Neural cell (in vitro differentiated cells): ENCODE measurements around the gene TRUB2. TPM values are rescaled to one million over a fixed set of nuclear protein-coding genes. Genes with fewer than 3 reads are reported as not detected.
A peak's percentile ranks its signal among the peaks of the same experiment; 100 is the strongest.

ENCODE experiments used
- H2AFZ ChIP-seq: fragments of 200-600, 300-800 bp; sonication (generic), shearing (Covaris generic); 2 replicates; pipeline ENCODE4 v1.6.0; 2014; ENCODE audit warnings: low read depth, mild to moderate bottlenecking, antibody characterized with exemption, low read length, moderate library complexity
- H3F3A ChIP-seq: fragments of 200-600 bp; shearing (Covaris generic); 2 replicates; pipeline ENCODE4 v1.6.1; 2016; ENCODE audit warnings: mild to moderate bottlenecking, moderate library complexity, mixed read lengths, antibody characterized with exemption, low read length; ENCODE audit not compliant: insufficient read depth, poor library complexity, severe bottlenecking
- H3K27ac ChIP-seq: fragments of 200-600, 300-800 bp; sonication (generic), shearing (Covaris generic); 2 replicates; pipeline ENCODE4 v1.5.1; 2014; ENCODE audit warnings: mild to moderate bottlenecking, low read length, moderate library complexity
- H3K27me3 ChIP-seq: fragments of 300-800, 200-600 bp; sonication (generic), shearing (Covaris generic); 2 replicates; pipeline ENCODE4 v1.6.0; 2014; ENCODE audit warnings: mild to moderate bottlenecking, low read depth, low read length, moderate library complexity; ENCODE audit not compliant: insufficient read depth
- H3K36me3 ChIP-seq: fragments of 300-800, 200-600 bp; sonication (generic), shearing (Covaris generic); 2 replicates; pipeline ENCODE4 v1.5.1; 2014; ENCODE audit warnings: mild to moderate bottlenecking, antibody characterized with exemption, low read length, moderate library complexity; ENCODE audit not compliant: insufficient read depth
- H3K4me2 ChIP-seq: fragments of 300-800, 200-600 bp; sonication (generic), shearing (Covaris generic); 2 replicates; pipeline ENCODE4 v1.6.0; 2014; ENCODE audit warnings: mild to moderate bottlenecking, low read length
- H3K4me3 ChIP-seq: fragments of 300-800, 200-600 bp; sonication (generic), shearing (Covaris generic); 2 replicates; pipeline ENCODE4 v1.5.1; 2014; ENCODE audit warnings: mild to moderate bottlenecking, low read length, moderate library complexity
- H3K79me2 ChIP-seq: fragments of 200-600 bp; shearing (Covaris generic); replicated peaks from 2 replicates; pipeline ENCODE4 v1.6.0; 2014; ENCODE audit warnings: mild to moderate bottlenecking, low read length, moderate library complexity; ENCODE audit not compliant: insufficient read depth
- H3K9ac ChIP-seq: fragments of 300-800, 200-600 bp; sonication (generic), shearing (Covaris generic); 2 replicates; pipeline ENCODE4 v1.6.1; 2016; ENCODE audit warnings: mild to moderate bottlenecking, low read length, mixed read lengths
- H3K9me2 ChIP-seq: fragments of 200-600 bp; shearing (Covaris generic); 2 replicates; pipeline ENCODE4 v1.6.1; 2016; ENCODE audit warnings: mild to moderate bottlenecking, low read length, mixed read lengths; ENCODE audit not compliant: insufficient read depth
- H3K9me3 ChIP-seq: fragments of 200-600, 300-800 bp; sonication (generic), shearing (Covaris generic); 2 replicates; pipeline ENCODE4 v1.6.1; 2016; ENCODE audit warnings: mild to moderate bottlenecking, mixed run types, low read length, moderate library complexity, mixed read lengths
- H4K20me1 ChIP-seq: fragments of 200-600 bp; shearing (Covaris generic); 2 replicates; pipeline ENCODE4 v1.6.1; 2016; ENCODE audit warnings: mild to moderate bottlenecking, mixed run types; ENCODE audit not compliant: insufficient read depth
- CTCF ChIP-seq: fragments of 450-650 bp; IDR thresholded peaks from 2 replicates; pipeline ENCODE4 v1.5.1; 2014; ENCODE audit warnings: antibody characterized with exemption, mild to moderate bottlenecking, moderate library complexity; ENCODE audit not compliant: poor library complexity, severe bottlenecking
- EP300 ChIP-seq: fragments of 450-650 bp; conservative IDR thresholded peaks from 2 replicates; pipeline ENCODE4 v1.6.1; 2014; ENCODE audit warnings: antibody characterized with exemption, mild to moderate bottlenecking, moderate library complexity; ENCODE audit not compliant: poor library complexity, severe bottlenecking
- EZH2 ChIP-seq: fragments of 200-600, 300-800 bp; shearing (Covaris generic), sonication (generic); IDR thresholded peaks from 2 replicates; pipeline ENCODE4 v1.6.1; 2014; ENCODE audit warnings: antibody characterized with exemption, low read length, borderline replicate concordance, mild to moderate bottlenecking; ENCODE audit not compliant: insufficient read depth, poor library complexity, severe bottlenecking
- MXI1 ChIP-seq: fragments of 450-650 bp; conservative IDR thresholded peaks from 2 replicates; pipeline ENCODE4 v1.6.1; 2014; ENCODE audit warnings: antibody characterized with exemption, mild to moderate bottlenecking; ENCODE audit not compliant: poor library complexity, severe bottlenecking
- POLR2AphosphoS5 ChIP-seq: IDR thresholded peaks from 2 replicates; pipeline ENCODE4 v1.6.1; 2012
- RAD21 ChIP-seq: fragments of 450-650 bp; conservative IDR thresholded peaks from 2 replicates; pipeline ENCODE4 v1.6.1; 2014; ENCODE audit warnings: antibody characterized with exemption, mild to moderate bottlenecking, moderate library complexity
- SMC3 ChIP-seq: fragments of 450-650 bp; conservative IDR thresholded peaks from 2 replicates; pipeline ENCODE4 v1.6.1; 2014; ENCODE audit warnings: antibody characterized with exemption, mild to moderate bottlenecking, moderate library complexity; ENCODE audit not compliant: poor library complexity
- TAF1 ChIP-seq: IDR thresholded peaks from 2 replicates; pipeline ENCODE4 v1.6.1; 2012; ENCODE audit warnings: low read depth
- polyA plus RNA-seq: library from polyadenylated mRNA; depleted of rRNA; stranded (reverse); fragments of >200 nt; gene quantifications from 2 replicates; pipeline ENCODE4 v1.2.3, GENCODE V29; 2014
- TF ChIP-seq, protein P1 (sequence below): IDR thresholded peaks from 2 replicates; pipeline ENCODE4 v1.6.1; 2012; ENCODE audit warnings: borderline replicate concordance

Gene TRUB2
- polyA plus RNA-seq, 1 donor from 2014 or later = 22.3 TPM

DNA sequence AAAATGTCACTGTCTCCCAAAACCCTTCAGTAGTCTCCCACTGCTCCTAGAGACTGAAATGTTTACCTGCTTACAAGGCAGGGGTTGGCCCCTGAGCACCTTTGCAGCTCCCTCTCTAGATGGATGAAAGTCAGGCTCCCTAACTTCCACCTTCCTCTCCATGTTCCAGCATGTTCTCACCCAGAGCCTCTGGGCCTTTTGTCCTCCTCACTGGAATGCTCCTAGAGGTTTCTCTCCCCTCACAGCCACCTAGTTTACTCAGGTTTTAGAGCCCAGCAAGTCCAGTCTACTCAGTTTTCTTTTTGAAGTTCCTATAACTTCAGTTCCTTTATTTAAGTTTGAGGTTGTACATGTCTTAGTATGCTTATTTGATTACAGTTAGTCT, 48.1 kb upstream of the TRUB2 start:
- Histone ChIP-seq H4K20me1 (no peaks in the 10 kb centered on the region), H3K9me2 (no peaks in the 10 kb centered on the region), H3K4me3 (peak overlapping the region; percentile 79), H3K27ac (peak overlapping the region; percentile 86), H3K79me2 (peaks cover 13% of the 10 kb centered on the region), H2AFZ (peak overlapping the region; percentile 37), H3K27me3 (no peaks in the 10 kb centered on the region), H3K36me3 (no peaks in the 10 kb centered on the region), H3K9me3 (no peaks in the 10 kb centered on the region), H3F3A (no peaks in the 10 kb centered on the region), H3K4me2 (peak overlapping the region; percentile 57), H3K9ac (peak overlapping the region; percentile 86)
- TF ChIP-seq MXI1 (no peak), TAF1 (no peak), SMC3 (no peak), RAD21 (no peak), EP300 (no peak), CTCF (no peak), EZH2 (no peak), POLR2AphosphoS5 (no peak)
- TF ChIP-seq, protein P1, sequence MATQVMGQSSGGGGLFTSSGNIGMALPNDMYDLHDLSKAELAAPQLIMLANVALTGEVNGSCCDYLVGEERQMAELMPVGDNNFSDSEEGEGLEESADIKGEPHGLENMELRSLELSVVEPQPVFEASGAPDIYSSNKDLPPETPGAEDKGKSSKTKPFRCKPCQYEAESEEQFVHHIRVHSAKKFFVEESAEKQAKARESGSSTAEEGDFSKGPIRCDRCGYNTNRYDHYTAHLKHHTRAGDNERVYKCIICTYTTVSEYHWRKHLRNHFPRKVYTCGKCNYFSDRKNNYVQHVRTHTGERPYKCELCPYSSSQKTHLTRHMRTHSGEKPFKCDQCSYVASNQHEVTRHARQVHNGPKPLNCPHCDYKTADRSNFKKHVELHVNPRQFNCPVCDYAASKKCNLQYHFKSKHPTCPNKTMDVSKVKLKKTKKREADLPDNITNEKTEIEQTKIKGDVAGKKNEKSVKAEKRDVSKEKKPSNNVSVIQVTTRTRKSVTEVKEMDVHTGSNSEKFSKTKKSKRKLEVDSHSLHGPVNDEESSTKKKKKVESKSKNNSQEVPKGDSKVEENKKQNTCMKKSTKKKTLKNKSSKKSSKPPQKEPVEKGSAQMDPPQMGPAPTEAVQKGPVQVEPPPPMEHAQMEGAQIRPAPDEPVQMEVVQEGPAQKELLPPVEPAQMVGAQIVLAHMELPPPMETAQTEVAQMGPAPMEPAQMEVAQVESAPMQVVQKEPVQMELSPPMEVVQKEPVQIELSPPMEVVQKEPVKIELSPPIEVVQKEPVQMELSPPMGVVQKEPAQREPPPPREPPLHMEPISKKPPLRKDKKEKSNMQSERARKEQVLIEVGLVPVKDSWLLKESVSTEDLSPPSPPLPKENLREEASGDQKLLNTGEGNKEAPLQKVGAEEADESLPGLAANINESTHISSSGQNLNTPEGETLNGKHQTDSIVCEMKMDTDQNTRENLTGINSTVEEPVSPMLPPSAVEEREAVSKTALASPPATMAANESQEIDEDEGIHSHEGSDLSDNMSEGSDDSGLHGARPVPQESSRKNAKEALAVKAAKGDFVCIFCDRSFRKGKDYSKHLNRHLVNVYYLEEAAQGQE = no peak

DNA sequence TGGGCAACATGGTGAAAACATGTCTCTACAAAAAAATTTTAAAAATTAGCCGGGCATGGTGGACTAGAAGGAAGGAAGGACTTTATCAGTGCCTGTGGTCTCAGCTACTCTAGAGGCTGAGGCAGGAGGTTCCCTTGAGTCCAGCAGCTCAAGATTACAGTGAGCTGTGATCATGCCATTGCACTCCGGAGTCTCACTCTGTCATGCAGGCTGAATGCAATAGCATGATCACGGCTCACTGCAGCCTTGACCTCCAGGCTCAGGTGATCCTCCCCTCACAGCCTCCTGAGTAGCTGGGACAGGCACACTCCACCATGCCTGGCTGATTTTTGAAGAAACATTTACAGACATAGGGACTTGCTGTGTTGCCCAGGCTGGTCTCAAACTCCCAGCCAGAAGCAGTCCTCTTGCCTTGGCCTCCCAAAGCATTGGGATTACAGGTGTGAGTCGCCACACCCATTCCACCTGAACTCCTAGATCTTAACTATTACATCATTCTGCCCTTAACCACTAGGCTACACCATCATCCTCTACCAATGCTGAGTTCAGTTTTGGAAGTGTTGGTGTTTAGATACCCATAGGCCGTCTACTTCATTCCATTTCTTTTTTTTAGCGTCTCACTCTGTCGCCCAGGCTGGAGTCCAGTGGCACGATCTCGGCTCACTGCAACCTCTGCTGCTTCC, 46.9 kb upstream of the TRUB2 start:
- Histone ChIP-seq H3F3A (no peaks in the 10 kb centered on the region), H3K9me2 (no peaks in the 10 kb centered on the region), H3K9ac (no peak overlapping the region), H3K36me3 (no peaks in the 10 kb centered on the region), H3K4me3 (no peak overlapping the region), H3K27me3 (no peaks in the 10 kb centered on the region), H3K27ac (no peak overlapping the region), H3K9me3 (no peaks in the 10 kb centered on the region), H2AFZ (no peak overlapping the region), H4K20me1 (no peaks in the 10 kb centered on the region), H3K4me2 (no peak overlapping the region), H3K79me2 (peaks cover 13% of the 10 kb centered on the region)
- TF ChIP-seq, protein P1 = no peak
- TF ChIP-seq POLR2AphosphoS5 (no peak), EP300 (no peak), EZH2 (no peak), SMC3 (no peak), MXI1 (no peak), TAF1 (no peak), CTCF (no peak), RAD21 (no peak)
